Esophagus (tissue), 2 donors: Measurements from ENCODE around the gene UNG. TPM values are rescaled to one million over a fixed set of nuclear protein-coding genes. Genes with fewer than 3 reads are reported as not detected.
"Not testable (repeated sequence)": the region's sequence is repeated elsewhere in the genome, so short reads cannot be mapped to it uniquely, and the experiment has no call there.

ENCODE experiments used
- H3K27ac ChIP-seq, 2 donors: one replicate each; pipeline ENCODE4 v1.5.1; 2013; ENCODE audit warnings: low read depth in 2 of 2, mild to moderate bottlenecking in 2 of 2, inconsistent platforms in 1 of 2, low read length in 1 of 2, moderate library complexity in 1 of 2
- H3K27me3 ChIP-seq, 2 donors: one replicate each; pipeline ENCODE4 v1.6.1; 2013; ENCODE audit warnings: low read length in 2 of 2, control low read depth in 1 of 2, mild to moderate bottlenecking in 1 of 2; ENCODE audit not compliant: insufficient read depth in 2 of 2, control insufficient read depth in 1 of 2
- H3K36me3 ChIP-seq, 2 donors: one replicate each; pipeline ENCODE4 v1.6.1; 2013; ENCODE audit warnings: low read length in 1 of 2; ENCODE audit not compliant: control insufficient read depth in 2 of 2, insufficient read depth in 2 of 2
- H3K4me1 ChIP-seq, 2 donors: one replicate each; pipeline ENCODE4 v1.6.1; 2013; ENCODE audit warnings: low read length in 1 of 2; ENCODE audit not compliant: control insufficient read depth in 2 of 2, insufficient read depth in 2 of 2
- H3K4me3 ChIP-seq, 2 donors: one replicate each; pipeline ENCODE4 v1.5.1; 2013; ENCODE audit warnings: low read length in 2 of 2, mild to moderate bottlenecking in 2 of 2, low read depth in 1 of 2, moderate library complexity in 1 of 2
- H3K9me3 ChIP-seq, 2 donors: one replicate each; pipeline ENCODE4 v1.6.1; 2013; ENCODE audit warnings: mild to moderate bottlenecking in 2 of 2, low read depth in 1 of 2, low read length in 1 of 2, moderate library complexity in 1 of 2; ENCODE audit not compliant: control insufficient read depth in 2 of 2, insufficient read depth in 1 of 2
- WGBS, 2 donors: extraction: QIAGEN DNeasy Blood & Tissue Kit; methylation state at CpG; one replicate each; pipeline ENCODE4 v1.1.7; 2013; 5-methylcytosine and 5-hydroxymethylcytosine counted together
- polyA plus RNA-seq, 2 donors: library from polyadenylated mRNA; stranded (reverse); fragments of 200-250 nt; gene quantifications; one replicate each; pipeline ENCODE4 v1.2.3, GENCODE V29; 2013
- donor health status: healthy with polysubstance abuse.
- donor health status: Bipolar disorder and iron deficiency.

UNG gene
- polyA plus RNA-seq, 2 donors, result 22.9 to 27.5 TPM

DNA sequence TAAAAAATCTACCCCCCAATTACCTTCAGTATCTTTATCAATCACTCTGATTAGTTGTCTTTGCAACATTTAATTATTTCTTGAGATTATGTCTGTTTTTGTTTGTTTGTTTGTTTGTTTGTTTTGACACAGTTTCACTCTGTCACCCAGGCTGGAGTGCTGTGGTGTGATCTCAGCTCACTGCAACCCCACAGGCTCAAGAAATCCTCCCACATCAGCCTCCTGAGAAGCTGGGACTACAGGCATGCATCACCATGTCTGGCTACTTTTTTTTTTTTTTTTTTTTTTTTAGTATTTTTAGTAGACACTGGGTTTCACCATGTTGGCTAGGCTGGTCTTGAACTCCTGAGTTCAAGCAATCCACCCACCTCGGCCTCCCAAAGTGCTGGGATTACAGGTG, 49.7 kb downstream of the UNG start:
- not testable (repeated sequence) for H3K9me3 ChIP-seq, H3K27ac ChIP-seq, H3K27me3 ChIP-seq, H3K36me3 ChIP-seq, H3K4me1 ChIP-seq, H3K4me3 ChIP-seq
- WGBS, 2 donors, result 81 to 98% methylated on average over 1 of the region's 1 CpG

DNA sequence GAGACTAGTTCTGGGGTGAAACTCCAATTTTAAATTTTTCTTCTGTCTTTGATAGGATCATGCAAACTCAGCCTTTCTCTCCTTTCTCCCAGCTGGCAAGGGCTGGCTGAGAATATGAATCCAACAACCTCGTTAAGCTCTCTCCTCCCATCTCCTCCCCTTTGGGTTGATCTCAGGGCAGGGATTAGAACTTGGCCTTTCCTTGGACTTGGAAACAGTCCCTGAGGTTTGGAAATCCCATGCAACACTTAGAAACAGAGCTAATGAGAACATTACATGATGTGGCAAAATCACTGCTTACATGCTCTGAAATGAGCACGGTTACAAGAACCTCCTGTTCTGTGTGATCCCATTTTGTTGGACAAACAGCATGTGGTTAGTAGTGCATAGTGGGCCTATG, 50.6 kb downstream of the UNG start:
- WGBS, 2 donors, result 20 to 35% methylated on average over 2 of the region's 2 CpGs
- Histone ChIP-seq H3K27me3 (no peaks in the 10 kb centered on the region), H3K4me3 (no peak overlapping the region), H3K27ac (peak overlapping the region; percentile 12 to 82), H3K9me3 (no peaks in the 10 kb centered on the region), H3K36me3 (no peaks in the 10 kb centered on the region), H3K4me1 (no peaks in the 10 kb centered on the region)

DNA sequence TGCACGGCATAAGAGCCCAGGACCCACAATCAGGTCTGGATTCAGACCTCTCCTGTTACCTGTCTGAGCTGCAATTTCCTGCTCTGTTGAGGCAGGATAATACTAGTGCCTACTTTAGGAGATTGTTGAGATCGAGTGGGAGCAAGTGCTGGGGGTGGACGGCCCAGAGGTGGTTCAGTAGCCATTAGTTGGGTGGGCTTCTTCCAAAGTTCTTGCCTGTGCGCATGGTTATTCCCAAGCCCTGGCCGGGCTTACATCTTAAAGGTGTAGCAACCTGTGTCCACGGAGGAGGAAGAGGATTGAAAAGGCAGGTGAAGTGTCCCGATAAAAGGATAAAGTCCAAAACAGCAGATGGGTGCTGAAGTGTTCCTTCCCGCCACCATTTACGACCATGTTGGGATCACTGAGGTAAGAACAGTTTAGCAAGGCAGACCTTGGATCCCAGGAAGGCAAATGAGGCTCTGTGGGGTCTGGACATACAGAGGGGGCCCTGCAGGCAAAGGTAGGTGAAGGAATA, 52.8 kb downstream of the UNG start:
- no peak overlapping the region for H3K4me3 ChIP-seq
- no peaks in the 10 kb centered on the region for H3K27me3 ChIP-seq
- H3K36me3 ChIP-seq, result no peaks in the 10 kb centered on the region
- no peak overlapping the region for H3K27ac ChIP-seq
- no peaks in the 10 kb centered on the region for H3K9me3 ChIP-seq
- peaks cover 0 to 2% of the 10 kb centered on the region in 2 donors for H3K4me1 ChIP-seq
- 79 to 93% methylated on average over 9 of the region's 9 CpGs for WGBS, 2 donors

GRCh38 chr12:109151457-109151856, 54.1 kb downstream of the UNG start:
- Histone ChIP-seq H3K36me3 (no peaks in the 10 kb centered on the region), H3K4me3 (no peak overlapping the region), H3K27ac (no peak overlapping the region), H3K27me3 (no peaks in the 10 kb centered on the region), H3K9me3 (no peaks in the 10 kb centered on the region), H3K4me1 (peaks cover 0 to 2% of the 10 kb centered on the region in 2 donors)
- 88 to 94% methylated on average over 4 of the region's 4 CpGs for whole genome bisulfite sequencing, 2 donors

DNA sequence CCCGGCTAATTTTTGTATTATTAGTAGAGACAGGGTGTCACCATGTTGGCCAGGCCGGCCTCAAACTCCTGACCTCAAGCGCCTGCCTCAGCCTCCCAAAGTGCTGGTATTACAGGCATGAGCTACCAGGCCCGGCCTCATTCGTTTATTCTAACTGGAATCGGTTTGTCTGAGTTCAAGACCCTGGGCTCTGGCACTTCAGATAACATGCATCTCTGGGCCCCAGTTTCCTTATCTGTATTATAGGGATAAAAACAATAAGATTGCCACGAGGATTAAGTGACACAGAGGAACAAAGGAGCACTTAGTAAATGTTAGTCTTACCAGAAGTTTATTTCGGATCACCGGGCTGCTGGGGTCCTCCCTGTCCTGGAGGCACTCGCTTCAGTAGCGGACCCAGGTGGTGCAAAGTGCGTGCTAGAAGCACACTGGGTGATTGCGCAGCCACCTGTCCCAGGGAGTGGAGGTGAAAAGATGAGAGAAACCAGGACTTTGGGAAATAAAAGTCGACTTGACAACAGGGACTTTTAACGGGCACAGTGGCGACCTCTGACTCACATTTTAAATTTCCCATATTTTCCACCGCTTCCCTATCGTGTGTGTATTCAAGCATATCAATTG, 56.5 kb downstream of the UNG start:
- 27 to 33% methylated on average over 18 of the region's 18 CpGs for WGBS, 2 donors
- Histone ChIP-seq H3K4me1 (peaks cover 0 to 2% of the 10 kb centered on the region in 2 donors), H3K9me3 (no peaks in the 10 kb centered on the region), H3K27ac (peak overlapping the region; percentile 14 to 58), H3K27me3 (no peaks in the 10 kb centered on the region), H3K36me3 (no peaks in the 10 kb centered on the region), H3K4me3 (peak overlapping the region in 1 of 2 donors; percentile 63)

- Histone ChIP-seq H3K27ac (peak overlapping the region; percentile 87 to 90), H3K4me1 (peaks cover 0 to 2% of the 10 kb centered on the region in 2 donors), H3K9me3 (no peaks in the 10 kb centered on the region), H3K27me3 (no peaks in the 10 kb centered on the region), H3K36me3 (no peaks in the 10 kb centered on the region), H3K4me3 (peak overlapping the region; percentile 57 to 63)
- WGBS, 2 donors, result 1% methylated on average over 49 to 61 of the region's 61 CpGs
Observed at GRCh38 chr12:109154451-109155438, 57.3 kb downstream of the UNG start.

DNA sequence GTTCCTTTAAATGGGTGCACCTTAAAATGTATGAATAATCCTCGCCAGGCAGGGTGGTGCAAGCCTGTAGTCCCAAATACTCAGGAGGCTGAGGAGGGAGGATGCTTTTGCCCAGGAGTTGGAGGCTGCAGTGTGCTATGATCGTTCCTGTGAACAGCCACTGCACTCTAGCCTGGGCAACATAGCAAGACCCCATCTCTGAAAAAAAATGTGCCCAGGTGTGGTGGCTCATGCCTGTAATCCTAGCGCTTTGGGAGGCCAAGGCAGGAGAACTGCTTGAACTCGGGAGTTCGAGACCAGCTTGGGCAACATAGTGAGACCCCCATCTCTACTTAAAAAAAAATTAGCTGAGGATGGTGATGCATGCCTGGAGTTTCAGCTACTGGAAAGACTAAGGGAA, 58.6 kb downstream of the UNG start:
- no peaks in the 10 kb centered on the region for H3K36me3 ChIP-seq
- H3K27me3 ChIP-seq, result no peaks in the 10 kb centered on the region
- peaks cover 0 to 2% of the 10 kb centered on the region in 2 donors for H3K4me1 ChIP-seq
- no peaks in the 10 kb centered on the region for H3K9me3 ChIP-seq
- 92 to 96% methylated on average over 5 of the region's 5 CpGs for WGBS, 2 donors
- no peak overlapping the region for H3K4me3 ChIP-seq
- no peak overlapping the region for H3K27ac ChIP-seq

GRCh38 chr12:109156586-109156985, 59.2 kb downstream of the UNG start:
- no peak overlapping the region for H3K27ac ChIP-seq
- peaks cover 0 to 2% of the 10 kb centered on the region in 2 donors for H3K4me1 ChIP-seq
- H3K9me3 ChIP-seq, result no peaks in the 10 kb centered on the region
- 93% methylated on average over 5 of the region's 5 CpGs for WGBS, 2 donors
- H3K36me3 ChIP-seq, result no peaks in the 10 kb centered on the region
- H3K27me3 ChIP-seq, result no peaks in the 10 kb centered on the region
- no peak overlapping the region for H3K4me3 ChIP-seq

DNA sequence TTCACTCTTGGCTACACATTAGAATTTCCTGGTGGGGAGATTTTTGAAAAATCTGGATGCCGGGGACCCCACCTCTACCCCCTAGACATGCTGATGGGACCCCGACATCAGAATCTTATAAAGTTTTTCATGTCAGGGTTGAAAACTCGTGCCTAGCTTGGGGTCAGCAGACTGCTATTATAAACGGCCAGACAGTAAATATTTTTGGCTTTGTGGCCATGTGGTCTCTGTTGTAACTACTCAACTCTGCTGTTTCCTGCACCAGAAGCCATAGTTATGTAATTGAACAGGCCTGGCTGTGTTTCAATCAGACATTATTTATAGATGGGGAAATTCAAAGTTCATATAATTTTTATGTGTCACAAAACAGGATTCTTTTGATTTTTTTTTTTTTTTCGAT, 60.6 kb downstream of the UNG start:
- Histone ChIP-seq H3K4me1 (peaks cover 0 to 4% of the 10 kb centered on the region in 2 donors), H3K4me3 (no peak overlapping the region), H3K36me3 (no peaks in the 10 kb centered on the region), H3K27me3 (no peaks in the 10 kb centered on the region), H3K27ac (peak overlapping the region; percentile 4 to 61), H3K9me3 (no peaks in the 10 kb centered on the region)
- 42 to 44% methylated on average over 5 of the region's 5 CpGs for WGBS, 2 donors
